ENCODE results near the gene NFIX.

DNA sequence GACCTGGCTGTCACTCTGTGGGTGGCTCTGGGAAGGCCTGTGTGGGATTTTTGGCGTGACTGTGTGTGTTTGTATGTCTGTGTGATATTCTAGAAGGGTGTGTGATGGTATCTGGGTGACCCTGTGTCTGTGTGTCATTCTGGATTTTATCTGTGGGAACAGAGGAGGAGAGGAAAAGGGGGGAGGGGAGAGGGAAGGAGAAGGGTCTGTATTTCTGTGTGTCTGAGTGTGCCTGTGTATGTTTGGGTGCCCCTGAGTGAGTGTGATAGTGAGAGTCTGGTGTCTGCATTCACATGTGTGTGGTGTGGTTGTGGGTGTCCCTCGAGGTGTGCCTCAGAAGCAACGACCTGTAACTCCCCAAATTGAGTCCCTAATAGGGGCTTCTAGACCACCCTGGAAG, 8.1 kb upstream of the NFIX start:
- TF ChIP-seq POLR2AphosphoS5 (IDR thresholded peaks at IDR 0.05) (no peak), EP300 (IDR thresholded peaks at IDR 0.05) (no peak), POLR2A (IDR thresholded peaks at IDR 0.05) (no peak)
- TF ChIP-seq, protein P1, sequence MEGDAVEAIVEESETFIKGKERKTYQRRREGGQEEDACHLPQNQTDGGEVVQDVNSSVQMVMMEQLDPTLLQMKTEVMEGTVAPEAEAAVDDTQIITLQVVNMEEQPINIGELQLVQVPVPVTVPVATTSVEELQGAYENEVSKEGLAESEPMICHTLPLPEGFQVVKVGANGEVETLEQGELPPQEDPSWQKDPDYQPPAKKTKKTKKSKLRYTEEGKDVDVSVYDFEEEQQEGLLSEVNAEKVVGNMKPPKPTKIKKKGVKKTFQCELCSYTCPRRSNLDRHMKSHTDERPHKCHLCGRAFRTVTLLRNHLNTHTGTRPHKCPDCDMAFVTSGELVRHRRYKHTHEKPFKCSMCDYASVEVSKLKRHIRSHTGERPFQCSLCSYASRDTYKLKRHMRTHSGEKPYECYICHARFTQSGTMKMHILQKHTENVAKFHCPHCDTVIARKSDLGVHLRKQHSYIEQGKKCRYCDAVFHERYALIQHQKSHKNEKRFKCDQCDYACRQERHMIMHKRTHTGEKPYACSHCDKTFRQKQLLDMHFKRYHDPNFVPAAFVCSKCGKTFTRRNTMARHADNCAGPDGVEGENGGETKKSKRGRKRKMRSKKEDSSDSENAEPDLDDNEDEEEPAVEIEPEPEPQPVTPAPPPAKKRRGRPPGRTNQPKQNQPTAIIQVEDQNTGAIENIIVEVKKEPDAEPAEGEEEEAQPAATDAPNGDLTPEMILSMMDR (IDR thresholded peaks at IDR 0.05) = no peak
